Smooth muscle cell (in vitro differentiated cells): ENCODE results near the gene AGAP1. TPM values are rescaled to one million over a fixed set of nuclear protein-coding genes. Genes with fewer than 3 reads are reported as not detected.

Experiments
- DNase-seq: peaks from one replicate; lab custom pipeline; 2025; ENCODE audit not compliant: unreplicated experiment; lab: John Stamatoyannopoulos, UW
- H2AFZ ChIP-seq: fragments of 200-600 bp; sonication (generic); 2 replicates; pipeline ENCODE4 v1.6.0; 2016; ENCODE audit warnings: antibody characterized with exemption, low read depth, mild to moderate bottlenecking
- H3F3A ChIP-seq: fragments of 200-600 bp; sonication (generic); 2 replicates; pipeline ENCODE4 v1.6.0; 2017; ENCODE audit warnings: antibody characterized with exemption, low read depth
- H3K27ac ChIP-seq: fragments of 200-600 bp; sonication (generic); 2 replicates; pipeline ENCODE4 v1.5.1; 2016; ENCODE audit warnings: low read depth, mild to moderate bottlenecking
- H3K27me3 ChIP-seq: fragments of 200-600 bp; sonication (generic); 2 replicates; pipeline ENCODE4 v1.6.1; 2016; ENCODE audit warnings: low read depth, mild to moderate bottlenecking
- H3K36me3 ChIP-seq: fragments of 200-600 bp; sonication (generic); 2 replicates; pipeline ENCODE4 v1.5.1; 2016; ENCODE audit warnings: low read depth
- H3K4me1 ChIP-seq: fragments of 200-600 bp; sonication (generic); 2 replicates; pipeline ENCODE4 v1.5.1; 2016; ENCODE audit warnings: low read depth
- H3K4me2 ChIP-seq: fragments of 200-600 bp; sonication (generic); 2 replicates; pipeline ENCODE4 v1.6.0; 2016; ENCODE audit warnings: mild to moderate bottlenecking
- H3K4me3 ChIP-seq: fragments of 200-600 bp; sonication (generic); 2 replicates; pipeline ENCODE4 v1.5.1; 2016; ENCODE audit warnings: mild to moderate bottlenecking
- H3K79me2 ChIP-seq: fragments of 200-600 bp; sonication (generic); 2 replicates; pipeline ENCODE4 v1.6.0; 2016; ENCODE audit warnings: low read depth, mild to moderate bottlenecking
- H3K9ac ChIP-seq: fragments of 200-600 bp; sonication (generic); 2 replicates; pipeline ENCODE4 v1.6.0; 2016; ENCODE audit warnings: low read depth
- H3K9me3 ChIP-seq: fragments of 200-600 bp; sonication (generic); replicated peaks from 2 replicates; pipeline ENCODE4 v1.5.1; 2016; ENCODE audit warnings: low read depth
- H4K20me1 ChIP-seq: fragments of 200-600 bp; sonication (generic); 2 replicates; pipeline ENCODE4 v1.6.0; 2016; ENCODE audit warnings: low read depth
- WGBS: methylation state at CpG from one replicate; pipeline ENCODE4 v1.1.7; 2016; ENCODE audit warnings: low lambda C conversion rate; 5-methylcytosine and 5-hydroxymethylcytosine counted together
- polyA plus RNA-seq: library from polyadenylated mRNA; unstranded; fragments of >200 nt; fragmentation: Nextera tagmentation; extraction: Ambion mirVana; gene quantifications from 2 replicates; pipeline ENCODE4 v1.2.1, GENCODE V29; 2016
- total RNA-seq: library from RNA; depleted of rRNA; stranded (reverse); fragments of >200 nt; gene quantifications from 2 replicates; pipeline ENCODE4 v1.2.3, GENCODE V29; 2014
- TF ChIP-seq, protein P1 (sequence below): fragments of 200-600 bp; sonication (generic); IDR thresholded peaks from 2 replicates; pipeline ENCODE4 v1.5.1; 2017; ENCODE audit warnings: borderline replicate concordance, mild to moderate bottlenecking, antibody characterized with exemption; ENCODE audit not compliant: insufficient read depth, poor library complexity, severe bottlenecking

The AGAP1 gene
- total and polyA plus RNA-seq, 2 experiments from 2014 or later = 3.9 to 9.8 TPM

DNA sequence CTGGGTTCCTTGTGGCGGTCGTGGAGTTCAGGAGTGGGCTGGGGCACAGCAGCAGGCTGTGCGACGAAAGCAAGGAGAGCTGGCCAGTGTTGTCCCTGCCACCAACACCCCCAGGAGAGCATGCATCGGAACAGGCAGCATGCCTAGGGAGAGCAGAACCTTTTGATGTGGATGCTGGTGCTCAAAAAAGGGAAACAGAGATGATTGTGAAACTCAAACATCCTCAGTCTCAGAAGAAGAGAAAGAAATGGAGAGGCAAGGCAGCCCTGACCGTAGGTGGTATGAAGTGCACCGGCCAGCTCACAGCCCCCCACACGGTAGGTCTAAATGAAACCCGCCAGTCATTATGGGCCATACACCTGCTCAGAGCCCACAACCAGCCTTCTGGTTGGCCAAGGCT, 420.9 kb downstream of the AGAP1 start:
- no peak overlapping the region for H2AFZ ChIP-seq
- H4K20me1 ChIP-seq = no peaks in the 10 kb centered on the region
- H3F3A ChIP-seq = no peaks in the 10 kb centered on the region
- H3K9ac ChIP-seq = no peak overlapping the region
- H3K79me2 ChIP-seq = no peaks in the 10 kb centered on the region
- H3K4me3 ChIP-seq = no peak overlapping the region
- TF ChIP-seq, protein P1, sequence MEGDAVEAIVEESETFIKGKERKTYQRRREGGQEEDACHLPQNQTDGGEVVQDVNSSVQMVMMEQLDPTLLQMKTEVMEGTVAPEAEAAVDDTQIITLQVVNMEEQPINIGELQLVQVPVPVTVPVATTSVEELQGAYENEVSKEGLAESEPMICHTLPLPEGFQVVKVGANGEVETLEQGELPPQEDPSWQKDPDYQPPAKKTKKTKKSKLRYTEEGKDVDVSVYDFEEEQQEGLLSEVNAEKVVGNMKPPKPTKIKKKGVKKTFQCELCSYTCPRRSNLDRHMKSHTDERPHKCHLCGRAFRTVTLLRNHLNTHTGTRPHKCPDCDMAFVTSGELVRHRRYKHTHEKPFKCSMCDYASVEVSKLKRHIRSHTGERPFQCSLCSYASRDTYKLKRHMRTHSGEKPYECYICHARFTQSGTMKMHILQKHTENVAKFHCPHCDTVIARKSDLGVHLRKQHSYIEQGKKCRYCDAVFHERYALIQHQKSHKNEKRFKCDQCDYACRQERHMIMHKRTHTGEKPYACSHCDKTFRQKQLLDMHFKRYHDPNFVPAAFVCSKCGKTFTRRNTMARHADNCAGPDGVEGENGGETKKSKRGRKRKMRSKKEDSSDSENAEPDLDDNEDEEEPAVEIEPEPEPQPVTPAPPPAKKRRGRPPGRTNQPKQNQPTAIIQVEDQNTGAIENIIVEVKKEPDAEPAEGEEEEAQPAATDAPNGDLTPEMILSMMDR = no peak
- H3K4me2 ChIP-seq = no peak overlapping the region
- no peak for DNase-seq
- no peaks in the 10 kb centered on the region for H3K4me1 ChIP-seq
- no peaks in the 10 kb centered on the region for H3K27me3 ChIP-seq
- H3K9me3 ChIP-seq = no peaks in the 10 kb centered on the region
- no peaks in the 10 kb centered on the region for H3K36me3 ChIP-seq
- no peak overlapping the region for H3K27ac ChIP-seq
- WGBS = over 99% methylated on average over 9 of the region's 9 CpGs

DNA sequence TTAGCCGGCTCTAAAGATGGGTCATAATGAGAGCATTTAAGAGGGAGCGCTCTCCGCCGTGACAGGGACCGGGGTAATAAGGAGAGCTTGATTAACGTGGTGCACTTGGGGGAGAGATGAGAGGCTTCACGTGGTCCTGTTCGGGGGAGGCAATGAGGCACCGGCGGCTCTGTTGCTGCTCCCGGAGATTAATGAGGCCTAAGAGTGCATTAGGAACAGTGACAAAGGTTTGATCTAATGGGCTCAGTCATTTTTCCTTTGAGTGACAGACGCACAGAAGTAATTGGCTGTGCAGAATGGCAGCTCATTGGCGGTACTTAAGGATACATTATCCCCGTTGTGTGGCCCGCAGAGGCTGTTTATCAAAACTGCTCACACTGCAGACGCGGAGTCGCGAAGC, 423.7 kb downstream of the AGAP1 start:
- TF ChIP-seq, protein P1 = no peak
- Histone ChIP-seq H3F3A (no peaks in the 10 kb centered on the region), H2AFZ (no peak overlapping the region)

DNA sequence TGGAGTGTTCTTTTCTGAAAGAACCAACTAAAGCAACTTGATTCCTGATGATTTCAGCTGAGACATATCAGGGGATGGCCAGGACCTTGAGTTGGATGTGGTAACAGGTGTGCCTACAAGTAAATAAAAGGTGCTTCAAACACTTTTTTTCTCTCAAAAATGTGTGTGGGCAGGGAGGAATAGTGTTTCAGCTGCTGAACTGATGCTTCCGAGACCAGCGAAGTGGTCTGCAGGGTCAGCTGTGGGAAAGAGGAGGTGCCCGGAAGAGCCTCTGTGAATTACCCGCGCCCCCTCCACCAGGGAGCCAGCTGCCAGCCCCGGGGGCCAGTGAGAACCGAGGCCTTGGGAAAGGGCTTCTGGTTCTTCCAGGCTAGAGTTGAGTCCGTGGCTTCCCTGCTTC, 425.0 kb downstream of the AGAP1 start:
- Histone ChIP-seq H3K27ac (no peak overlapping the region), H3K79me2 (no peaks in the 10 kb centered on the region), H3K4me3 (no peak overlapping the region), H3K4me2 (no peak overlapping the region), H3K36me3 (no peaks in the 10 kb centered on the region), H3F3A (no peaks in the 10 kb centered on the region), H3K27me3 (no peaks in the 10 kb centered on the region), H3K9me3 (no peaks in the 10 kb centered on the region), H4K20me1 (no peaks in the 10 kb centered on the region), H3K9ac (no peak overlapping the region), H3K4me1 (no peaks in the 10 kb centered on the region), H2AFZ (no peak overlapping the region)
- whole genome bisulfite sequencing = 96% methylated on average over 8 of the region's 8 CpGs
- TF ChIP-seq, protein P1 = no peak
- DNase-seq = no peak

More for the DNA sequence above, 423.7 kb downstream of the AGAP1 start:
- H4K20me1 ChIP-seq = no peaks in the 10 kb centered on the region
- no peak overlapping the region for H3K9ac ChIP-seq
- WGBS = 90% methylated on average over 19 of the region's 19 CpGs
- no peaks in the 10 kb centered on the region for H3K27me3 ChIP-seq
- H3K4me1 ChIP-seq = no peaks in the 10 kb centered on the region
- no peak overlapping the region for H3K4me3 ChIP-seq
- no peaks in the 10 kb centered on the region for H3K36me3 ChIP-seq
- no peak overlapping the region for H3K4me2 ChIP-seq
- H3K9me3 ChIP-seq = no peaks in the 10 kb centered on the region
- H3K27ac ChIP-seq = no peak overlapping the region
- DNase-seq = no peak
- no peaks in the 10 kb centered on the region for H3K79me2 ChIP-seq

DNA sequence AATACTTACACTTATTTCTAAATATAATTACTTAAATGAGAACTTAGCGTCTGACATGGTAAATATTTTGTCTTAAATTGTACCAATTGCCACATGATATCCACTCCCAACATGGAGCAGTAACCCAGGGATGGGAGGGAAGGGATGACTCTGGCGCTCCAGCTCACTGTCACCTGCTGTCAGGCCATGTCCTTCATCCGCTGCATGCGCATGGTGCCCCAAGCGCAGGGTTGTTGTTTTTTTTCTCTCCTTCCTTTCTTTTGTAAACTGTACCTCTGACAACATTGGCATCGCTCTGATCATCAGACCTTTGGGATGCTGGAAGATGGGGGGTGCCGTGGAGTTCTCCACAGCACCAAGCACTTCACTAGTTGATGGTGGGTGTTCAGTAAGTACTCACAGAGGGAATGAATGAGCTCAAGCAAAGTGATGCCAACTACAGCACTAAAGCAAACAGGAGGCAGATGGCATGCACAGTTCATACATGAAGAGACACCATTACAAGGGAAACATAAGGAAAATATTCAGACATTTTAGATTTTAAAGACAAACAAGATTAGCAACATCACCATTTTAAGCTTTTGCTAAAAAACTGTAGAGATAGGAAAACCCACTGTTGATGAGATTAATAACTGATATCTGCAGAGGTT, 426.5 kb downstream of the AGAP1 start:
- H3K36me3 ChIP-seq = no peaks in the 10 kb centered on the region
- no peaks in the 10 kb centered on the region for H3K79me2 ChIP-seq
- H3F3A ChIP-seq = no peaks in the 10 kb centered on the region
- DNase-seq = no peak
- no peak overlapping the region for H3K27ac ChIP-seq
- H3K9ac ChIP-seq = no peak overlapping the region
- H3K4me3 ChIP-seq = no peak overlapping the region
- no peaks in the 10 kb centered on the region for H3K4me1 ChIP-seq
- no peak overlapping the region for H3K4me2 ChIP-seq
- no peak overlapping the region for H2AFZ ChIP-seq
- TF ChIP-seq, protein P1 = no peak
- H3K9me3 ChIP-seq = no peaks in the 10 kb centered on the region
- H3K27me3 ChIP-seq = no peaks in the 10 kb centered on the region
- no peaks in the 10 kb centered on the region for H4K20me1 ChIP-seq
- WGBS = over 99% methylated on average over 7 of the region's 7 CpGs
